HG02623 (cell line): ENCODE results near the gene SMYD3.
"Not testable (repeated sequence)": the region's sequence is repeated elsewhere in the genome, so short reads cannot be mapped to it uniquely, and the experiment has no call there.

Experiments
- ATAC-seq: cut with Tn5 transposase; IDR thresholded peaks from one replicate; pipeline ENCODE4 v1.9.1; 2021; ENCODE audit warnings: moderate library complexity; ENCODE audit not compliant: unreplicated experiment

The SMYD3 gene

GRCh38 chr1:246081138-246081702, 425.9 kb downstream of the SMYD3 start:
- no peak for ATAC-seq

GRCh38 chr1:246080031-246080430, 427.0 kb downstream of the SMYD3 start:
- no peak for ATAC-seq

GRCh38 chr1:246078888-246079252, 428.2 kb downstream of the SMYD3 start:
- no peak for ATAC-seq

DNA sequence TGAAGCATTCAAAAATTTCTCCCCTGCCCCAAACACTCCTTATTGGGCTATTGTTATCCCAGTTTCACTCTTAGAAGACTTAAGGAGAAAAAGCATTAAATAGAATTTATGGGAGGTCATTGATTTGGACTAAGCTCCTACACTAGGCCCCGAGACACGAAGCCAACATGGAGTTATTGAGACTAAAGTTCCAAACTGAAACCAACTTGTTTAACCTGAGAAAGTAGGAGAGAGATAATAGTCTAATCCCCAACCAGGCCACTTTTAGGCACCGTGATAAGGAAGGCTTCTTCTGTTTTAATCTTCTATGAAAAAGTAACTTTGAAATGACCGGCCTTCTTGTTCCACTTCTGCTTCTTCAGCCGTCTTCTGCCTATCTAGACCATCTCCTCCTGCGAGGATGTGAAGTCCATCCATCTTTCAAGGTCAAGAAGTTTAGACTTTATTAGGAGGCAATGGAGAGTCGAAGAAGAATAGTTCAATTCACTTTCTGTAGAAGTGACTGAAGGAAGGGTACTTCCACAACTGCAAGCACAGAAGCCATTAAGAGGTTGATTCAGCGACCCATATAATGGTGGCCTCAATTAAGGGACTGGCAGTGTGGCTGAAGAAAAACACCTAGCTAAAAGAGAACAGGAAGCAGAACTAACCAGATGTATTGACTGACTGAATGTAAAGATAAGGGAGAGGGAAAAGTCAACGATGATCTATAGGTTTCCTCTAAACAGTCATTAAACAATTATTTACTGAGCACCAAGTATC, 428.8 kb downstream of the SMYD3 start:
- no peak for ATAC-seq

DNA sequence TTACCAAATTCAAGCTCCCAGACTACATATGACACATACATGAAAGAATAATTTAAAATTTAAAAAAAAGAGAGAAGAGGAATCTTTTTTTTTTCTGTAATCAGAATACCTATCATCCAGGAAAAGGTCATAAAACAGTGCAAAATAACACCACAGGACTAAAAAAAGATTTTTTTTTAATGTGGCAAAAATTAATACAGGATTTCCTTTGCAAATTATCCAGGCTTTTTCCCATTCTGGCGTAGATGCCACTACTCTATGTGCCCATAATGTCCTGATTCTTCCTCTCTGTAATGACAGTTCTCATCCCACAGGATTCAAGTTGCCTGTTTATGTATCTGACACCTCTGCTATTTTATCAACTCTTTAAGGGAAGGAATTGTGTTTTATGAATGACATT, 429.6 kb downstream of the SMYD3 start:
- no peak for ATAC-seq

DNA sequence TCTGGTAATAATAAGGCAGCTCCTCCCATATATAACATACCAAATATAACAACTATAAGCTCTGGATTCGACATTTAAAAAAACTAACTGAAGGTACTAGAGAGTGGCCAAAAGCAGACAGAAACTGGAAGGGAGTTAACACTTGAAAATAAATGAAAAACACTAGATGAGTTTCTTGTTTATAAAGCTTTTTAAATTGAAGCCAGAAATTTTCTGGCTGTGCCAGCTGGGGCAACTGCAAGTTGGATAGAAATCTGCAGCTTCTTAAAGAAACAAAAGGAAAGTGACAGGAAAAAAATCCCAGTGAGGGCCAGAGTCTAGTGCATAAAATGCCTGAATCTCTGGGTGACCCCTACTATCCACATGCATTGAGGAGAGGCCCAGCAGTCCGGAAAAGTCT, 432.7 kb downstream of the SMYD3 start:
- no peak for ATAC-seq

- no peak for ATAC-seq
Measured at GRCh38 chr1:246072456-246072955, 434.6 kb downstream of the SMYD3 start.

GRCh38 chr1:246071981-246072380, 435.1 kb downstream of the SMYD3 start:
- not testable (repeated sequence) for ATAC-seq

- ATAC-seq: not testable (repeated sequence)
Measured at GRCh38 chr1:246071561-246071960, 435.5 kb downstream of the SMYD3 start.

DNA sequence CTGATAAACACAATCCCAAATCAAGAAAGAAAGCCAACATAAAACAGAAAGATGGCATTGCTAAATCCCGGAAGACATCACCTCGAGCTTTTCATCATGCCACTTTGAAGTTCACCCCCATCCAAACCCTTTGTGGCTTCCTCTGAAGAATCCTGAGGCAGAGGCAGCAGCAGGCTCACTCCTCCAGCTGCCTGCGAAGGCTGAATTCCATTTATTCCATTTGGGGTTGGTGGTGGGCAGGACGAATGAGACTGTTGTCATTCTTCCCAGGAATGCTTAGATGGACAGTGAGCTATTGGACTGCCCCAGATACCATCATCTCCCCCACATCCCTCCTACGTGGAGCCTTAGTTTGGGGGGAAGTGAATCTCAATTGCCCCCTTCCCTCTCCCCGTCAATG, 437.5 kb downstream of the SMYD3 start:
- no peak for ATAC-seq

DNA sequence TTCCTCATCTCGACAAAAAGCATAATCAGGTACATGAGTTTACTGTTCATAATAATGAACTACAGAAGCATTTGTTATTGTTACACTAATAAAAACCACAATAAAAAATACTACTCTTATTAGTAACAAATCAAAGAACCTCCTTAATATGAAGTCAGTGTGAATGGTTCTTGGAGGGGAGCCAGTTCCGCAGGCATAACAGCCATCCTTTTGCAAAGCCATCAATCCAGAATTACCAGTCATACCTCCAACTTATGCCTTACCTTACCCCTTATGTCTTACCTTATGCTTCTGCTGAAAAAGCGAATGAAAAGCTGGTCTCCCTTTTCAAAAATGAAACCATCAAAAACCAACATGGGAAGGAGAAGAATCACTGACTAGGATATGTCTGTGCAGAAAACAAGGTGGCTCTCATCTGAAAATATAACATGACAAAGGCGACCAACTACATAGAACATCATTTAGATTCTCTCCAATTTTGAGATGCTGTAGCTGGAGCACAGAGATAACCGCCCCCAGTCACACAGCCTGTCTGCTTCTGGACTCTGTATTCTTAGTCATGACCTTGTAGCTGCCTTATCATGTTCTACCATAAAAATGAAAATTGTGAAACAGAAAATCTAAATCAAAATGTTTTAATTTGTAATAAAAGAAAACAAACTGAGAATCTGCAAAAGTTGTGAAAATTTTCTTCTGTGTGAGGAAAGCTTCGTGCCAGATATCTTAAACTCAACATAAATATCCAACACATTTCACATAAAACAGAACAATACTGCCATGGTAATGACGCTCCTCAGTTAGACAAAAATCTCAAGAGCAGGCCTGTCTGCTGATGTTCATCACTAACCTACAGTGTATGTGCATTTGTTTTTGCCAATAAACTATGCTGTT, 438.2 kb downstream of the SMYD3 start:
- no peak for ATAC-seq

- no peak for ATAC-seq
Measured at GRCh38 chr1:246068217-246068512, 438.9 kb downstream of the SMYD3 start.

DNA sequence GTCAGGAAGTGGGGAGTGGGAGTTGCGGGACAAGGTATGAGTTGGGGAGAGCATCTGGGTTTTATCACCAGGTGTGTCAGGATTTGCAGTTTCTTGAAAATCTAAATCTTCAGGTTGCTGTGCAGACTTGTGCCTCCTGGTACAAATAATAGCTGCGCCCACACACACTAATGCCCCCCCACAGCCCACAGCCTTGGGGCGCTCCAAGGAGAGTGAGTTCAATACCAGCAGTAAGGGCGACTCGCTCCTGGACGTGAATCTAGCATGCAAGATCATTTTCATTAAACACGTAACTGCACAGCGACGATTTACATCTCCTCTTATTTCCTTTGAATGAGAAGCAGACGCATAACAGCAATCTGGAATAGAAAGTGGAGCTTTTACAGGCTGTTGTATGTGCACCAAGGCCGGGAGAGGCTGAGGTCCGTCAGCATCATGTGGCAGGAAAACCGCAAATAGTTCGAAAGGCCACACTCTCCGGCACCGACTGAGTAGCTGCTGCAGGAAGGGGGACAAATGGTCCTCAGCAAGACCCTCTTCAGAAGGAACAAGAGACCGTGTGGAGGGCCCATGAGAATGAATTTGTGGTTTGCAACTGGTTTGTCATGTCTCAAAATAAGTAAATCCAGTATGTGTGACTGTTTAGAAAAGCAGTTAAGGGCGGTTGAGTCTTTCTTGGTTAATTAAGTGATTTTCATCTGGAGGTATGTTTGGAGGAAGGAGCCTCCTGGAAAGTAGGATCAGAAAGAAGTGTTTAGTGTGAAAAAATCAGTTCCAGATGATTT, 439.5 kb downstream of the SMYD3 start:
- ATAC-seq: no peak

DNA sequence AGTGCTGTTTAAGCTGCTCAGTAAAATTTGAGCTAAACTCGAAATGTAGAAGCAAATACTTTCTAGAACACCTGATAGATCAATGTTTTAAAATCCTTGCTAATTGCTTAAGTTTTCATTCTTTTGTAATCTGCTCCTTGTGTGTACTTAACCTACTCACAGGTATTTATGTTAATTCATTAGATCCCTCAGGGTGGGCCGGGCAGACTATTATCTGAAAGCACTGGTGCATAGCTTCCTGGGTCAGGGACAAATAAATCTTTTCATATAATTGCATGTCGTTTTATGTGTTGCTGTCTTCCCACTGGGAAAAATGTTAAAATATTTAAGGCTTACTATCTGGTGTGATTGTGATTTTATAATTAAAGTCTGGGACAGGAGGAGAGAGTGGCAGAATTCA, 440.5 kb downstream of the SMYD3 start:
- ATAC-seq: no peak

GRCh38 chr1:246065592-246065991, 441.5 kb downstream of the SMYD3 start:
- ATAC-seq: no peak

- no peak for ATAC-seq
Measured at GRCh38 chr1:246064891-246065290, 442.2 kb downstream of the SMYD3 start.

GRCh38 chr1:246063013-246063616, 444.0 kb downstream of the SMYD3 start:
- ATAC-seq: no peak

DNA sequence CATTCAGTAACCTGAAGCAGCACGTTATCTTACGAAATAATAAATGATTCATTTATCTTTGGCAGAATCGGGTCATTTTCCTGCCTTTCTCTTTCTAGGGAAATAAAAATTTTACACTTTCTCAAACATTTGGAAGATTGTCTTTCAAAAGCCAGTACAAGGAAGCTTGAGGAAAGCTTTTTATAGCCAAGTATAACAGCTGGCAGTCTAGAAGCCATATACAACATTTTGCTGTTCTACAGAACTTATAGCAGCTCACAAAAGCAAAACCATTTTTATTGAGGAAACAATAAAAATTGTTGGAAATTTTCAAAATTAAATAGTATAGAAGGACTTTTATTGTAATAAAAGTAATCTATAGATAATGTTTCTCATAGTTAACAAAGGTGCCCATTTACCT, 448.6 kb downstream of the SMYD3 start:
- ATAC-seq: no peak

- no peak for ATAC-seq
Measured at GRCh38 chr1:246052603-246053002, 454.5 kb downstream of the SMYD3 start.

DNA sequence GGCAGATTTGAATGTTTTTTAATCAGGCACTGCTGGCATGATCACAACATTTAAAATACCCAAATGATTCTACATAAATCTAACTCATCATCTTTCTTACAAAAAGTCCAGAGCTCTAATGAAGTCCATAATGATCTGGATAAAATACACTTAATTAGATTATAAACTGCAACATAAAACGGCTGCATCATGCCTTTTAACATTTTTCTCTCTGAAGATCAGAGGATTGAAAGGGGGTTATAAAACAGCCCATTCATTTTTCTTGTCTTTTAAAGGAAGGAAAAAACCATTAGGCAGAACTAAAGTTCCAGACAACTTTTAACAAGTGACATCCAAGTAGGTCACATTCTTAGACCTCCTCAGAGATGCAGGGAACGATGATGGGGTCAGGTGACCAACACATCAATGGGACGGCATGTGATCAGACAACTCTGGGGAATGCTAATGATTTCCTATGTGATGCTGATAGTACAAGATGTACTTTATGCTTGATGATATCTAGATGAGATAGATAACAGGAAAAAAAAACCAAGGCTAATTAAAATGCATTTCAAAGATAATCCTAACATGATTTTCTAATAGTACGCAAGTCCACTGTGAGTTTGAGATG, 455.1 kb downstream of the SMYD3 start:
- no peak for ATAC-seq
